Measurements from ENCODE around the gene COL18A1. TPM values are rescaled to one million over a fixed set of nuclear protein-coding genes. Genes with fewer than 3 reads are reported as not detected.

Gene COL18A1
- polyA plus RNA-seq, 1 donor (not counting 4 experiments of a cell fraction or from before 2014, with no cell fraction given): 13.0 TPM

GRCh38 chr21:45511007-45511406 is 106.0 kb downstream of the COL18A1 start:
- FAIRE-seq (no peak), DNase-seq (ENCODE audit: low read depth, low spot score) (no peak)
- Histone ChIP-seq H3K4me3 (ENCODE audit: control insufficient read depth in 2 of 3, extremely low read depth in 1 of 3, insufficient read depth in 2 of 3, low read depth in 1 of 3, low read length in 3 of 3) (no peak overlapping the region), H4K20me1 (ENCODE audit: control insufficient read depth, extremely low read depth, insufficient read depth, low read length) (no peaks in the 10 kb centered on the region), H3K9ac (ENCODE audit: control insufficient read depth, extremely low read depth, insufficient read depth, low read length) (no peak overlapping the region), H3K36me3 (ENCODE audit: control insufficient read depth in 2 of 2, extremely low read depth in 1 of 2, insufficient read depth in 2 of 2, low read length in 2 of 2) (peaks cover 0 to 8% of the 10 kb centered on the region in 2 experiments), H2AFZ (ENCODE audit: control insufficient read depth, low read length) (no peak overlapping the region), H3K9me3 (ENCODE audit: control insufficient read depth, low read depth, low read length) (no peaks in the 10 kb centered on the region), H3K9me1 (ENCODE audit: control insufficient read depth, extremely low read depth, insufficient read depth, low read length) (no peaks in the 10 kb centered on the region), H3K4me1 (ENCODE audit: control insufficient read depth, extremely low read depth, insufficient read depth, low read length) (no peaks in the 10 kb centered on the region), H3K79me2 (ENCODE audit: control insufficient read depth, insufficient read depth, low read length) (no peaks in the 10 kb centered on the region), H3K4me2 (ENCODE audit: control insufficient read depth, extremely low read depth, insufficient read depth, low read depth, low read length) (no peak overlapping the region), H3K27me3 (ENCODE audit: control insufficient read depth, extremely low read depth, insufficient read depth, low read length) (no peaks in the 10 kb centered on the region), H3K27ac (ENCODE audit: control insufficient read depth, insufficient read depth, low read length) (no peak overlapping the region)
- TF ChIP-seq, protein P1, sequence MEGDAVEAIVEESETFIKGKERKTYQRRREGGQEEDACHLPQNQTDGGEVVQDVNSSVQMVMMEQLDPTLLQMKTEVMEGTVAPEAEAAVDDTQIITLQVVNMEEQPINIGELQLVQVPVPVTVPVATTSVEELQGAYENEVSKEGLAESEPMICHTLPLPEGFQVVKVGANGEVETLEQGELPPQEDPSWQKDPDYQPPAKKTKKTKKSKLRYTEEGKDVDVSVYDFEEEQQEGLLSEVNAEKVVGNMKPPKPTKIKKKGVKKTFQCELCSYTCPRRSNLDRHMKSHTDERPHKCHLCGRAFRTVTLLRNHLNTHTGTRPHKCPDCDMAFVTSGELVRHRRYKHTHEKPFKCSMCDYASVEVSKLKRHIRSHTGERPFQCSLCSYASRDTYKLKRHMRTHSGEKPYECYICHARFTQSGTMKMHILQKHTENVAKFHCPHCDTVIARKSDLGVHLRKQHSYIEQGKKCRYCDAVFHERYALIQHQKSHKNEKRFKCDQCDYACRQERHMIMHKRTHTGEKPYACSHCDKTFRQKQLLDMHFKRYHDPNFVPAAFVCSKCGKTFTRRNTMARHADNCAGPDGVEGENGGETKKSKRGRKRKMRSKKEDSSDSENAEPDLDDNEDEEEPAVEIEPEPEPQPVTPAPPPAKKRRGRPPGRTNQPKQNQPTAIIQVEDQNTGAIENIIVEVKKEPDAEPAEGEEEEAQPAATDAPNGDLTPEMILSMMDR (optimal IDR thresholded peaks at IDR 0.05 in 1 of 3, IDR thresholded peaks at IDR 0.05 in 1 of 3, conservative IDR thresholded peaks at IDR 0.05 in 1 of 3; ENCODE audit: extremely low read depth in 1 of 3, insufficient read depth in 2 of 3, low read length in 3 of 3): no peak
- TF ChIP-seq EZH2 (IDR thresholded peaks at IDR 0.05; ENCODE audit: low read length): no peak
- dilution Hi-C loops (cut with MboI; ENCODE audit: extremely low pct_ligation_motif_present, low sequenced_read_pairs): no loop called here

DNA sequence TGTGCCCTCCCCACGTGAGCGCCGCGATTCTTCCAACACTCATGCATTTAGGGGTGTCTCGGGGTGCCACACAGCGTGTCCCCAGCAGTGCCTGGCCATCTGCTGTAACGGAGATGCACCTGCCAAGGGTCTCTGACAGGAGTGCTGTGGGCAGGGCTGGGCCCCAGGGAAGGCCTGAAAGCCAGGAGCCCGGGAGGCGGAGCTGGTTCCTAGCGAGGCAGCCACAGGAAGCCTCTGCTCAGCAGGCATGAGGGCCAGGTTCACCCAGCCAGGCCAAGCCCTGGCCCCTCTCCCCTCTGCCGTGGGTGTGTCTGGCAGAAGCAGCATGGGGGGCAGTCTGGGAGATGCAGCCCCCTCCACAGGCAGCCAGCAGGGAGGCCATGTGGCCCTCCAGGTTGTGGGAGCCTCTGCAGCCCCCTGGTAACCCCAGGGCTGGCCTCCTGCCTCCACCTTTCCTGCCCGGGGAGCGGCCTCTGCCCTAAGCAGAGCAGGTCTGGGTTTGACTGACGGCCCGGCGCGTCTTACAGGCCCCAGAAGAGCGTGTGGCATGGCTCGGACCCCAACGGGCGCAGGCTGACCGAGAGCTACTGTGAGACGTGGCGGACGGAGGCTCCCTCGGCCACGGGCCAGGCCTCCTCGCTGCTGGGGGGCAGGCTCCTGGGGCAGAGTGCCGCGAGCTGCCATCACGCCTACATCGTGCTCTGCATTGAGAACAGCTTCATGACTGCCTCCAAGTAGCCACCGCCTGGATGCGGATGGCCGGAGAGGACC is 106.9 kb downstream of the COL18A1 start:
- Histone ChIP-seq H2AFZ (ENCODE audit: control insufficient read depth, low read length) (no peak overlapping the region), H3K4me2 (ENCODE audit: control insufficient read depth, extremely low read depth, insufficient read depth, low read depth, low read length) (no peak overlapping the region), H4K20me1 (ENCODE audit: control insufficient read depth, extremely low read depth, insufficient read depth, low read length) (no peaks in the 10 kb centered on the region), H3K27ac (ENCODE audit: control insufficient read depth, insufficient read depth, low read length) (no peak overlapping the region), H3K9me3 (ENCODE audit: control insufficient read depth, low read depth, low read length) (no peaks in the 10 kb centered on the region), H3K9ac (ENCODE audit: control insufficient read depth, extremely low read depth, insufficient read depth, low read length) (no peak overlapping the region), H3K36me3 (ENCODE audit: control insufficient read depth in 2 of 2, extremely low read depth in 1 of 2, insufficient read depth in 2 of 2, low read length in 2 of 2) (peaks cover 0 to 9% of the 10 kb centered on the region in 2 experiments), H3K4me1 (ENCODE audit: control insufficient read depth, extremely low read depth, insufficient read depth, low read length) (no peaks in the 10 kb centered on the region), H3K79me2 (ENCODE audit: control insufficient read depth, insufficient read depth, low read length) (no peaks in the 10 kb centered on the region), H3K4me3 (ENCODE audit: control insufficient read depth in 2 of 3, extremely low read depth in 1 of 3, insufficient read depth in 2 of 3, low read depth in 1 of 3, low read length in 3 of 3) (no peak overlapping the region), H3K27me3 (ENCODE audit: control insufficient read depth, extremely low read depth, insufficient read depth, low read length) (no peaks in the 10 kb centered on the region), H3K9me1 (ENCODE audit: control insufficient read depth, extremely low read depth, insufficient read depth, low read length) (no peaks in the 10 kb centered on the region)
- DNase-seq (ENCODE audit: low read depth, low spot score) (no peak), FAIRE-seq (no peak)
- TF ChIP-seq, protein P1 (optimal IDR thresholded peaks at IDR 0.05 in 1 of 3, IDR thresholded peaks at IDR 0.05 in 1 of 3, conservative IDR thresholded peaks at IDR 0.05 in 1 of 3; ENCODE audit: extremely low read depth in 1 of 3, insufficient read depth in 2 of 3, low read length in 3 of 3): no peak
- no peak for TF ChIP-seq EZH2 (IDR thresholded peaks at IDR 0.05; ENCODE audit: low read length)
- dilution Hi-C loops (cut with MboI; ENCODE audit: extremely low pct_ligation_motif_present, low sequenced_read_pairs): no loop called here

Measured in keratinocyte (primary cell).